SU-DHL-6 (cell line): Measurements from ENCODE around the gene PTPRN2.

ENCODE experiments used
- CTCF ChIP-seq: fragments of 200-600 bp; sonication (generic); IDR thresholded peaks from one replicate; pipeline ENCODE4 v1.5.1; 2017; ENCODE audit warnings: antibody characterized with exemption, mild to moderate bottlenecking, low read length, moderate library complexity; ENCODE audit not compliant: insufficient read depth, poor library complexity, severe bottlenecking
- EZH2phosphoT487 ChIP-seq: fragments of 200-600 bp; sonication (generic), shearing (Covaris generic); conservative IDR thresholded peaks from 2 replicates; pipeline ENCODE4 v1.6.1; 2018; ENCODE audit warnings: mild to moderate bottlenecking, antibody characterized with exemption, low read length, moderate library complexity, mixed read lengths

GRCh38 chr7:157690833-157691585 is 896.6 kb downstream of the PTPRN2 start:
- no peak for TF ChIP-seq CTCF
- no peak for TF ChIP-seq EZH2phosphoT487
